Esophagus squamous epithelium (tissue), 5 donors: ENCODE measurements around the gene IPO11. TPM values are rescaled to one million over a fixed set of nuclear protein-coding genes. Genes with fewer than 3 reads are reported as not detected.

Experiments used
- DNase-seq: peaks from one replicate; lab custom pipeline; 2025; lab: John Stamatoyannopoulos, UW
- H3K27ac ChIP-seq, 4 donors: fragments of 200-600 bp; sonication (generic); one replicate each; pipeline ENCODE4 v1.5.1; 2016 to 2019; ENCODE audit warnings: mild to moderate bottlenecking in 1 of 4
- H3K27me3 ChIP-seq, 4 donors: fragments of 200-600 bp; sonication (generic); 1 replicate in 3 of 4; 2 replicates in 1 of 4; pipeline versions ENCODE4 v1.5.1 to v1.6.0; 2017 to 2021; ENCODE audit warnings: antibody characterized with exemption in 1 of 4
- H3K36me3 ChIP-seq, 3 donors: fragments of 200-600 bp; sonication (generic); one replicate each; pipeline ENCODE4 v1.5.1; 2016 to 2019
- H3K4me1 ChIP-seq, 3 donors: fragments of 200-600 bp; sonication (generic); one replicate each; pipeline ENCODE4 v1.5.1; 2017 to 2019
- H3K4me3 ChIP-seq, 4 donors: fragments of 200-600 bp; sonication (generic); 1 replicate in 3 of 4; 2 replicates in 1 of 4; pipeline ENCODE4 v1.5.1; 2016 to 2019; ENCODE audit warnings: mild to moderate bottlenecking in 2 of 4, moderate library complexity in 1 of 4
- H3K9me3 ChIP-seq, 3 donors: fragments of 200-600 bp; sonication (generic); one replicate each; pipeline ENCODE4 v1.5.1; 2016 to 2019
- POLR2A ChIP-seq, 4 donors: fragments of 450-650 bp; IDR thresholded peaks; one replicate each; pipeline ENCODE4 v1.6.1; 2017; ENCODE audit warnings: antibody characterized with exemption in 4 of 4, mild to moderate bottlenecking in 4 of 4, moderate library complexity in 3 of 4
- WGBS, 2 donors: methylation state at CpG; one replicate each; pipeline ENCODE4 v1.1.5; 2018; 5-methylcytosine and 5-hydroxymethylcytosine counted together
- intact Hi-C: fragments of 100-400 bp; cut with DNase I; formaldehyde crosslinking; loops from one replicate; pipeline ENCODE4 v1.15.0; 2022
- total RNA-seq, 4 donors: library from RNA; depleted of rRNA; stranded (reverse); fragments of >200 nt; gene quantifications; one replicate each; pipeline ENCODE4 v1.1.0, GENCODE V29; 2016
- TF ChIP-seq, protein P1 (sequence below), 6 experiments: fragments of 450-650 bp in 4 of 6; fragments of 200-600 bp in 2 of 6; sonication (generic) in 2 of 6; IDR thresholded peaks; one replicate each; pipeline ENCODE4 v1.5.1; 2016 to 2019; ENCODE audit warnings: antibody characterized with exemption in 6 of 6, mild to moderate bottlenecking in 4 of 6, moderate library complexity in 4 of 6
- donor health status: DM: yes; HTN: yes; CAD: no.

IPO11 gene
- total RNA-seq, 4 donors from 2014 or later, result 8.8 to 29.0 (median 20.3) TPM

DNA sequence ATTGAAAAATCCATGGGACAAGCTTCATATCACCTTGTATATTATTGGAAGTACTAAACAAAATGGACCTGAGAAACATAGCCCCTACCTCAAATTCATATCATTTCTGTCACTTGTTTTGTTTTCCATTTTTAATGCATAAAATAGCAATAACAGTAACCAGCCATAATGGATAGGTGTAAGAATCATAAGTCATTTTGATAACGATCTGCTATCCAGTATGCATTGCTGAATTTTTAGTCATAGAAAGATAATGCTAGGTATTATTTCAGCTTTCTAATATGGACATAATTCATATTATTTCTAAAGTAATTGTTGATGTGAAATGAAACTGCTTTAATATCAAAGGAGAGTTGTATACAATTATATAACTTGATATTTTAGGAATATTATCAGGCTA, 164.9 kb downstream of the IPO11 start:
- 77 to 92% methylated on average over 1 of the region's 1 CpG for WGBS, 2 donors
- peaks cover 0 to 9% (median 0%) of the 10 kb centered on the region in 3 donors for H3K36me3 ChIP-seq
- H3K9me3 ChIP-seq, result no peaks in the 10 kb centered on the region
- DNase-seq, result no peak
- intact Hi-C loops, result no loop called here
- no peak overlapping the region for H3K4me3 ChIP-seq
- H3K27me3 ChIP-seq, result no peaks in the 10 kb centered on the region
- H3K27ac ChIP-seq, result no peak overlapping the region
- H3K4me1 ChIP-seq, result no peaks in the 10 kb centered on the region
- TF ChIP-seq POLR2A (IDR thresholded peaks at IDR 0.05), result no peak
- TF ChIP-seq, protein P1, sequence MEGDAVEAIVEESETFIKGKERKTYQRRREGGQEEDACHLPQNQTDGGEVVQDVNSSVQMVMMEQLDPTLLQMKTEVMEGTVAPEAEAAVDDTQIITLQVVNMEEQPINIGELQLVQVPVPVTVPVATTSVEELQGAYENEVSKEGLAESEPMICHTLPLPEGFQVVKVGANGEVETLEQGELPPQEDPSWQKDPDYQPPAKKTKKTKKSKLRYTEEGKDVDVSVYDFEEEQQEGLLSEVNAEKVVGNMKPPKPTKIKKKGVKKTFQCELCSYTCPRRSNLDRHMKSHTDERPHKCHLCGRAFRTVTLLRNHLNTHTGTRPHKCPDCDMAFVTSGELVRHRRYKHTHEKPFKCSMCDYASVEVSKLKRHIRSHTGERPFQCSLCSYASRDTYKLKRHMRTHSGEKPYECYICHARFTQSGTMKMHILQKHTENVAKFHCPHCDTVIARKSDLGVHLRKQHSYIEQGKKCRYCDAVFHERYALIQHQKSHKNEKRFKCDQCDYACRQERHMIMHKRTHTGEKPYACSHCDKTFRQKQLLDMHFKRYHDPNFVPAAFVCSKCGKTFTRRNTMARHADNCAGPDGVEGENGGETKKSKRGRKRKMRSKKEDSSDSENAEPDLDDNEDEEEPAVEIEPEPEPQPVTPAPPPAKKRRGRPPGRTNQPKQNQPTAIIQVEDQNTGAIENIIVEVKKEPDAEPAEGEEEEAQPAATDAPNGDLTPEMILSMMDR (IDR thresholded peaks at IDR 0.05), result no peak

DNA sequence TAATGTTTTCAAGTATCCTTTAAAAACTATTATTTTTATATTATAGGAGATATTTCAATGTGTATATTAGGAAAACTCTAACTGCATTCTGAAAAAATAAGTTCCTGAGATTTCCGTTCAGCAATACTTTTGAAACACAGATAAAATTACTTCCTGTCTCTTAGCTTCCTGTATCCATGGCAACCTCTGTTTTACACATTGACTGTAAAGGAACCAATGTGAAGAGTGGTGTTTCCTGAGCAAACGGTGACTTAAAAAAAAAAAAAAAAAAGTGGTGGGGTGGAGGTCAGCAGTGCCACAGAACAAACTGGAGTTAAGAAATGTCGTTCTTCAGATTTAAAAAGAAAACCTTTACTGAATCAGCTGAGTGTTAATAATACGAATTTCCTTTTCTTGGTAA, 166.0 kb downstream of the IPO11 start, which contains the start of gene LRRC70:
TSS of gene LRRC70 (plus strand) at position 280 of the 400 bp plus-strand sequence. CDS start 620 bp downstream, outside the sequence.
- Histone ChIP-seq H3K27me3 (no peaks in the 10 kb centered on the region), H3K4me3 (peak within 1 kb of the TSS in 3 of 4 donors; percentile 10 to 35 (median 25)), H3K4me1 (no peaks in the 10 kb centered on the region), H3K36me3 (peaks cover 0 to 9% (median 0%) of the 10 kb centered on the region in 3 donors), H3K9me3 (no peaks in the 10 kb centered on the region), H3K27ac (peak within 1 kb of the TSS in 3 of 4 donors; percentile 6 to 51 (median 49))
- 51 to 52% methylated on average over 4 of the region's 4 CpGs for WGBS, 2 donors
- no peak for DNase-seq
- TF ChIP-seq, protein P1 (IDR thresholded peaks at IDR 0.05), result no peak
- TF ChIP-seq POLR2A (IDR thresholded peaks at IDR 0.05), result no peak
- intact Hi-C loops, result no loop called here

DNA sequence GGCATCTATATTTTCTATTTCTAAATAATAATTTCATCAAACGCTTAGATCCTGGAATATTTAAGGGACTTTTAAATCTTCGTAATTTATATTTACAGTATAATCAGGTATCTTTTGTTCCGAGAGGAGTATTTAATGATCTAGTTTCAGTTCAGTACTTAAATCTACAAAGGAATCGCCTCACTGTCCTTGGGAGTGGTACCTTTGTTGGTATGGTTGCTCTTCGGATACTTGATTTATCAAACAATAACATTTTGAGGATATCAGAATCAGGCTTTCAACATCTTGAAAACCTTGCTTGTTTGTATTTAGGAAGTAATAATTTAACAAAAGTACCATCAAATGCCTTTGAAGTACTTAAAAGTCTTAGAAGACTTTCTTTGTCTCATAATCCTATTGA, 167.2 kb downstream of the IPO11 start:
- Histone ChIP-seq H3K4me1 (no peaks in the 10 kb centered on the region), H3K27ac (peak overlapping the region in 2 of 4 donors; percentile 49 to 51), H3K36me3 (peaks cover 0 to 9% (median 0%) of the 10 kb centered on the region in 3 donors), H3K27me3 (no peaks in the 10 kb centered on the region), H3K9me3 (no peaks in the 10 kb centered on the region), H3K4me3 (peak overlapping the region in 3 of 4 donors; percentile 10 to 35 (median 25))
- TF ChIP-seq POLR2A (IDR thresholded peaks at IDR 0.05), result no peak
- intact Hi-C loops, result no loop called here
- no peak for DNase-seq
- 70 to 75% methylated on average over 5 of the region's 5 CpGs for WGBS, 2 donors

DNA sequence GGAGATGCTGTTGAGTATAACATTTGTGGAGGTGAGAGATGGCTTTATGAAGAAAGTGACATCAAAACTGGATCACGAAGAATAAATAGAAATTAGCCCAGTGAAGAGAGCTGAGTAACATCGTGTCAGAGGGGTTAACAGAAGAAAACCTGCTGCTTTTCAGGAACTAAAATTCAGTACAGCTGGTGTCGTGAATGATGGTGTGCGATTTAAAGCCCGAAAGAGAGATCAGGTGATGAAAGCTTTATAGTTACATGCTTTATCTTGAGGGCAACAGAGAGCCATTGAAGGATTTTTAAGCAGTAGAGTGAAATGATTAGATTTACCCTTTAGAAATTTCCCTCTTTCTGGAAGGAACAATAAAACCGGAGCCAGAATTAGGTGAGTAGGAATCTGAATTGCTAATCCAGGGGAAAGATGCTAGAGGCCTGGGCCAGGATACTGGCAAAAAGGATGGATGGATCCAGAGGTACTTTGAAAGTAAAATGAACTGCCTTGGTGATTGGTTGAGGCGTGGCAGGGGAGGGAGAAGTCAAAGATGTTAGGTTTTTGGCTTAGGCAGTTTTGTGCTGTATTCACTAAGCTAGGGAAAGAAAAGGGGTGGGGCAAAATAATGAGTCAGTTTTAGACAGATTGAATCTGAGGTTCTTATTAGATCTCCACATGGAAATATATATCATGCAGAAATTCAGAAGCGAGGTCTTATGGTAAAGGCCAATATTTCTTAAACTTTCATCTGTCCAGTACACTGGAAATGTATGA, 169.5 kb downstream of the IPO11 start:
- no peak for DNase-seq
- H3K4me1 ChIP-seq, result no peaks in the 10 kb centered on the region
- intact Hi-C loops, result no loop called here

DNA sequence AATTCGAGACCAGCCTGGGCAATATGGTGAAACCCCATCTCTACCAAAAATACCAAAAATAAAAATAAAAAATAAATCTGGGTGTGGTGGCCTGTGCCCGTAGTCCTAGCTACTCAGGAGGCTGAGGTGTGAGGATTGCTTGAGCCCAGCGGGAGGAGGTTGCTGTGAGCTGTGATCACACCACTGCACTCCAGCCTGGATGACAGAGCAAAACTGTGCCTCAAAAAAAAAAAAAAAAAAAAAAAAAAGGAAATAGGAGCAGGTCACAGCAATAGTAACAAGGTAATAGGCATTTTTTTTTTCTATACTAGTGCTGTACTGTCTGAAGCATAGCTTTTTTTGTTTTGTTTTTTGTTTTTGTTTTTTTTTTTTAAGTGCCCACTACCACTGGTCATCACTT, 171.8 kb downstream of the IPO11 start:
- DNase-seq, result no peak
- no peaks in the 10 kb centered on the region for H3K9me3 ChIP-seq
- H3K4me1 ChIP-seq, result no peaks in the 10 kb centered on the region
- TF ChIP-seq POLR2A (IDR thresholded peaks at IDR 0.05), result no peak
- TF ChIP-seq, protein P1 (IDR thresholded peaks at IDR 0.05), result no peak
- WGBS, 2 donors, result 88 to 95% methylated on average over 3 of the region's 3 CpGs
- H3K27ac ChIP-seq, result no peak overlapping the region
- H3K4me3 ChIP-seq, result no peak overlapping the region
- H3K36me3 ChIP-seq, result peaks cover 0 to 18% (median 0%) of the 10 kb centered on the region in 3 donors
- intact Hi-C loops, result no loop called here
- no peaks in the 10 kb centered on the region for H3K27me3 ChIP-seq

More for the DNA sequence above, 169.5 kb downstream of the IPO11 start:
- peak overlapping the region in 2 of 4 donors; percentile 18 to 30 for H3K27ac ChIP-seq
- peaks cover 0 to 9% (median 0%) of the 10 kb centered on the region in 3 donors for H3K36me3 ChIP-seq
- H3K4me3 ChIP-seq, result peak overlapping the region in 1 of 4 donors; percentile 16
- H3K9me3 ChIP-seq, result no peaks in the 10 kb centered on the region
- no peak for TF ChIP-seq POLR2A (IDR thresholded peaks at IDR 0.05)
- TF ChIP-seq, protein P1 (IDR thresholded peaks at IDR 0.05), result no peak
- WGBS, 2 donors, result 74 to 79% methylated on average over 8 of the region's 8 CpGs
- H3K27me3 ChIP-seq, result no peaks in the 10 kb centered on the region
